HEK293 (cell line): ENCODE data around the gene USP5.

Experiments used
- CTCF ChIA-PET: fragments of 350-600 bp; formaldehyde crosslinking; extraction: SDS; loops from one replicate; lab custom pipeline; 2021; ENCODE audit warnings: antibody characterized with exemption; lab: Yijun Ruan, JAX
- POLR2A ChIA-PET: fragments of 300-600 bp; formaldehyde crosslinking; extraction: SDS; loops from one replicate; lab custom pipeline; 2020; ENCODE audit warnings: antibody characterized with exemption, inconsistent platforms; lab: Yijun Ruan, JAX
- H3K27ac ChIP-seq: fragments of 200-500 bp; sonication (Bioruptor generic); 2 replicates; pipeline ENCODE4 v1.5.1; 2014; ENCODE audit warnings: low read depth, low read length, control low read depth, inconsistent platforms; ENCODE audit errors: extremely low read depth
- H3K36me3 ChIP-seq, 2 experiments: fragments of 200-500 bp in 1 of 2; sonication (Bioruptor generic) in 1 of 2; 1 replicate in 1 of 2; 2 replicates in 1 of 2; pipeline ENCODE4 v1.5.1; 2014 to 2017; ENCODE audit warnings: inconsistent platforms in 2 of 2, low read length in 2 of 2; ENCODE audit not compliant: control insufficient read depth in 2 of 2, insufficient read depth in 1 of 2
- H3K4me1 ChIP-seq: fragments of 200-500 bp; sonication (Bioruptor generic); 2 replicates; pipeline ENCODE4 v1.5.1; 2014; ENCODE audit warnings: mild to moderate bottlenecking, low read length, inconsistent platforms; ENCODE audit not compliant: control insufficient read depth, insufficient read depth
- H3K4me3 ChIP-seq: 2 replicates; pipeline ENCODE4 v1.5.1; 2011; ENCODE audit warnings: low read depth, mild to moderate bottlenecking, control low read depth, low read length, moderate library complexity
- H3K9me3 ChIP-seq: fragments of 200-500 bp; sonication (Bioruptor generic); 2 replicates; pipeline ENCODE4 v1.5.1; 2014; ENCODE audit warnings: low read depth, low read length, inconsistent platforms; ENCODE audit not compliant: control insufficient read depth, insufficient read depth
- SP2 ChIP-seq: fragments of 450-650 bp; formaldehyde crosslinking; IDR thresholded peaks from 2 replicates; pipeline ENCODE4 v1.5.1; 2016; ENCODE audit warnings: missing biosample characterization, missing genetic modification characterization
- ZBTB20 ChIP-seq: fragments of 450-650 bp; formaldehyde crosslinking; IDR thresholded peaks from 2 replicates; pipeline ENCODE4 v1.5.1; 2016; ENCODE audit warnings: missing biosample characterization, missing genetic modification characterization
- ZFP41 ChIP-seq: fragments of 450-650 bp; formaldehyde crosslinking; IDR thresholded peaks from 2 replicates; pipeline ENCODE4 v1.5.1; 2016; ENCODE audit warnings: missing biosample characterization, missing genetic modification characterization, borderline replicate concordance
- ZNF121 ChIP-seq: fragments of 450-650 bp; formaldehyde crosslinking; IDR thresholded peaks from 2 replicates; pipeline ENCODE4 v1.5.1; 2016; ENCODE audit warnings: missing biosample characterization, missing genetic modification characterization
- ZNF146 ChIP-seq: fragments of 450-650 bp; formaldehyde crosslinking; IDR thresholded peaks from 2 replicates; pipeline ENCODE4 v1.5.1; 2016; ENCODE audit warnings: missing biosample characterization, missing genetic modification characterization
- ZNF350 ChIP-seq: fragments of 450-650 bp; formaldehyde crosslinking; IDR thresholded peaks from 2 replicates; pipeline ENCODE4 v1.5.0; 2017; ENCODE audit warnings: missing biosample characterization, mild to moderate bottlenecking, missing genetic modification characterization
- ZNF366 ChIP-seq: fragments of 450-650 bp; formaldehyde crosslinking; conservative IDR thresholded peaks from 2 replicates; pipeline ENCODE4 v1.5.1; 2016; ENCODE audit warnings: missing biosample characterization, missing genetic modification characterization
- ZNF423 ChIP-seq: fragments of 450-650 bp; formaldehyde crosslinking; IDR thresholded peaks from 2 replicates; pipeline ENCODE4 v1.5.1; 2016; ENCODE audit warnings: missing biosample characterization, missing genetic modification characterization
- ZNF544 ChIP-seq: fragments of 450-650 bp; formaldehyde crosslinking; IDR thresholded peaks from 2 replicates; pipeline ENCODE4 v1.5.0; 2017; ENCODE audit warnings: missing biosample characterization, missing genetic modification characterization
- ZNF549 ChIP-seq: fragments of 450-650 bp; IDR thresholded peaks from 2 replicates; pipeline ENCODE4 v1.5.1; 2018; ENCODE audit warnings: missing biosample characterization, missing genetic modification characterization, mild to moderate bottlenecking, inconsistent platforms, moderate library complexity
- ZNF555 ChIP-seq: fragments of 450-650 bp; formaldehyde crosslinking; conservative IDR thresholded peaks from 2 replicates; pipeline ENCODE4 v1.5.1; 2017; ENCODE audit warnings: missing biosample characterization, mild to moderate bottlenecking, missing genetic modification characterization, inconsistent platforms
- ZNF658 ChIP-seq: fragments of 450-650 bp; formaldehyde crosslinking; IDR thresholded peaks from 2 replicates; pipeline ENCODE4; 2016; ENCODE audit warnings: missing biosample characterization, missing genetic modification characterization
- ZSCAN16 ChIP-seq: fragments of 450-650 bp; formaldehyde crosslinking; IDR thresholded peaks from 2 replicates; pipeline ENCODE4 v1.5.1; 2016; ENCODE audit warnings: missing biosample characterization, missing genetic modification characterization
- TF ChIP-seq, protein P1 (sequence below): fragments of 450-650 bp; formaldehyde crosslinking; conservative IDR thresholded peaks from 2 replicates; pipeline ENCODE4 v1.5.1; 2016; ENCODE audit warnings: low read depth, missing biosample characterization, missing genetic modification characterization
- TF ChIP-seq, protein P2 (sequence below): fragments of 450-650 bp; formaldehyde crosslinking; IDR thresholded peaks from 2 replicates; pipeline ENCODE4 v1.5.1; 2016; ENCODE audit warnings: missing biosample characterization, missing genetic modification characterization
- TF ChIP-seq, protein P3 (sequence below): fragments of 450-650 bp; formaldehyde crosslinking; IDR thresholded peaks from 2 replicates; pipeline ENCODE4 v1.5.1; 2016; ENCODE audit warnings: missing biosample characterization, missing genetic modification characterization
- TF ChIP-seq, protein P4 (sequence below): fragments of 450-650 bp; formaldehyde crosslinking; IDR thresholded peaks from 2 replicates; pipeline ENCODE4 v1.5.1; 2016; ENCODE audit warnings: missing biosample characterization, missing genetic modification characterization
- TF ChIP-seq, protein P5 (sequence below): fragments of 450-650 bp; formaldehyde crosslinking; optimal IDR thresholded peaks from 2 replicates; pipeline ENCODE3; 2016; ENCODE audit warnings: missing biosample characterization, mild to moderate bottlenecking, missing genetic modification characterization
- TF ChIP-seq, protein P6 (sequence below): fragments of 450-650 bp; formaldehyde crosslinking; IDR thresholded peaks from 2 replicates; pipeline ENCODE4 v1.5.1; 2016; ENCODE audit warnings: missing biosample characterization, missing genetic modification characterization

USP5 gene

DNA sequence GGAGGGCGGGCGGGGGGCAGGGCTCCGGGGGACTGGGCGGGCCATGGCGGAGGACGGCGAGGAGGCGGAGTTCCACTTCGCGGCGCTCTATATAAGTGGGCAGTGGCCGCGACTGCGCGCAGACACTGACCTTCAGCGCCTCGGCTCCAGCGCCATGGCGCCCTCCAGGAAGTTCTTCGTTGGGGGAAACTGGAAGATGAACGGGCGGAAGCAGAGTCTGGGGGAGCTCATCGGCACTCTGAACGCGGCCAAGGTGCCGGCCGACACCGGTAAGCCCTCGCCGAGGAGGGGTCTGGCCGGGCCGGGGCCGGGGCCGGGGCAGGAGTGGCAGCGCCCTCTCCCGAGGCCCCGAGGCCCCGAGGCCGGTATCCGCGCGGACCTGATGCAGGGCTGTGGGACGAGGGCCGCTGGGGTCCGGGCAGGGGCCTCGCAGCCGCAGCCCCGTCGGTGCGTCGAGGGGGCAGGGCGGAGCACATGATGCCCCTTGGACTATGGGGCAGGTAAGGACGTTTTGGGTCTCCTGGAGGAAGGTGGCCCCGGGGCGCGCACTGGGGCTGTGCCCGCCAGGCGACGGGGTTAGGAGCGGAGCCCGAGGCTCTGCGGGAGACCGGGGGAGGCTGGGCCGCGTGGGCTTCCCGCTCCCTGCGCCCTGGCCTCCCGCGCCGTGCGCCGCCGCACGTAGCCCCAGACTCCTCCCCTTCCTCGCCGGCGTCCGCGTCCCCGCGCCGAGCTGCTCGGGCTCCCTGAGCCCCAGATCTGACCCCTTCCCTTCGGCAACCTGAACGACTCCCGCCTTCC, 15.7 kb downstream of the USP5 start, which contains the start of gene TPI1 (continued):
- TF ChIP-seq, protein P1, sequence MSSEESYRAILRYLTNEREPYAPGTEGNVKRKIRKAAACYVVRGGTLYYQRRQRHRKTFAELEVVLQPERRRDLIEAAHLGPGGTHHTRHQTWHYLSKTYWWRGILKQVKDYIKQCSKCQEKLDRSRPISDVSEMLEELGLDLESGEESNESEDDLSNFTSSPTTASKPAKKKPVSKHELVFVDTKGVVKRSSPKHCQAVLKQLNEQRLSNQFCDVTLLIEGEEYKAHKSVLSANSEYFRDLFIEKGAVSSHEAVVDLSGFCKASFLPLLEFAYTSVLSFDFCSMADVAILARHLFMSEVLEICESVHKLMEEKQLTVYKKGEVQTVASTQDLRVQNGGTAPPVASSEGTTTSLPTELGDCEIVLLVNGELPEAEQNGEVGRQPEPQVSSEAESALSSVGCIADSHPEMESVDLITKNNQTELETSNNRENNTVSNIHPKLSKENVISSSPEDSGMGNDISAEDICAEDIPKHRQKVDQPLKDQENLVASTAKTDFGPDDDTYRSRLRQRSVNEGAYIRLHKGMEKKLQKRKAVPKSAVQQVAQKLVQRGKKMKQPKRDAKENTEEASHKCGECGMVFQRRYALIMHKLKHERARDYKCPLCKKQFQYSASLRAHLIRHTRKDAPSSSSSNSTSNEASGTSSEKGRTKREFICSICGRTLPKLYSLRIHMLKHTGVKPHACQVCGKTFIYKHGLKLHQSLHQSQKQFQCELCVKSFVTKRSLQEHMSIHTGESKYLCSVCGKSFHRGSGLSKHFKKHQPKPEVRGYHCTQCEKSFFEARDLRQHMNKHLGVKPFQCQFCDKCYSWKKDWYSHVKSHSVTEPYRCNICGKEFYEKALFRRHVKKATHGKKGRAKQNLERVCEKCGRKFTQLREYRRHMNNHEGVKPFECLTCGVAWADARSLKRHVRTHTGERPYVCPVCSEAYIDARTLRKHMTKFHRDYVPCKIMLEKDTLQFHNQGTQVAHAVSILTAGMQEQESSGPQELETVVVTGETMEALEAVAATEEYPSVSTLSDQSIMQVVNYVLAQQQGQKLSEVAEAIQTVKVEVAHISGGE (tag by site-specific recombination): peak; percentile 66
- 0 out of 2 replicates have a peak, but pooled peaks have one; percentile 1 for TF ChIP-seq ZNF146 (tag by site-specific recombination)
- TF ChIP-seq, protein P2, sequence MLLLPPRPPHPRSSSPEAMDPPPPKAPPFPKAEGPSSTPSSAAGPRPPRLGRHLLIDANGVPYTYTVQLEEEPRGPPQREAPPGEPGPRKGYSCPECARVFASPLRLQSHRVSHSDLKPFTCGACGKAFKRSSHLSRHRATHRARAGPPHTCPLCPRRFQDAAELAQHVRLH (tag by site-specific recombination): no peak
- peak; percentile 56 for TF ChIP-seq SP2 (tag by site-specific recombination)
- TF ChIP-seq ZNF121 (tag by site-specific recombination): 0 out of 2 replicates have a peak, but pooled peaks have one; percentile 26
- TF ChIP-seq, protein P3, sequence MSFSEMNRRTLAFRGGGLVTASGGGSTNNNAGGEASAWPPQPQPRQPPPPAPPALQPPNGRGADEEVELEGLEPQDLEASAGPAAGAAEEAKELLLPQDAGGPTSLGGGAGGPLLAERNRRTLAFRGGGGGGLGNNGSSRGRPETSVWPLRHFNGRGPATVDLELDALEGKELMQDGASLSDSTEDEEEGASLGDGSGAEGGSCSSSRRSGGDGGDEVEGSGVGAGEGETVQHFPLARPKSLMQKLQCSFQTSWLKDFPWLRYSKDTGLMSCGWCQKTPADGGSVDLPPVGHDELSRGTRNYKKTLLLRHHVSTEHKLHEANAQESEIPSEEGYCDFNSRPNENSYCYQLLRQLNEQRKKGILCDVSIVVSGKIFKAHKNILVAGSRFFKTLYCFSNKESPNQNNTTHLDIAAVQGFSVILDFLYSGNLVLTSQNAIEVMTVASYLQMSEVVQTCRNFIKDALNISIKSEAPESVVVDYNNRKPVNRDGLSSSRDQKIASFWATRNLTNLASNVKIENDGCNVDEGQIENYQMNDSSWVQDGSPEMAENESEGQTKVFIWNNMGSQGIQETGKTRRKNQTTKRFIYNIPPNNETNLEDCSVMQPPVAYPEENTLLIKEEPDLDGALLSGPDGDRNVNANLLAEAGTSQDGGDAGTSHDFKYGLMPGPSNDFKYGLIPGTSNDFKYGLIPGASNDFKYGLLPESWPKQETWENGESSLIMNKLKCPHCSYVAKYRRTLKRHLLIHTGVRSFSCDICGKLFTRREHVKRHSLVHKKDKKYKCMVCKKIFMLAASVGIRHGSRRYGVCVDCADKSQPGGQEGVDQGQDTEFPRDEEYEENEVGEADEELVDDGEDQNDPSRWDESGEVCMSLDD (tag by site-specific recombination): no peak

DNA sequence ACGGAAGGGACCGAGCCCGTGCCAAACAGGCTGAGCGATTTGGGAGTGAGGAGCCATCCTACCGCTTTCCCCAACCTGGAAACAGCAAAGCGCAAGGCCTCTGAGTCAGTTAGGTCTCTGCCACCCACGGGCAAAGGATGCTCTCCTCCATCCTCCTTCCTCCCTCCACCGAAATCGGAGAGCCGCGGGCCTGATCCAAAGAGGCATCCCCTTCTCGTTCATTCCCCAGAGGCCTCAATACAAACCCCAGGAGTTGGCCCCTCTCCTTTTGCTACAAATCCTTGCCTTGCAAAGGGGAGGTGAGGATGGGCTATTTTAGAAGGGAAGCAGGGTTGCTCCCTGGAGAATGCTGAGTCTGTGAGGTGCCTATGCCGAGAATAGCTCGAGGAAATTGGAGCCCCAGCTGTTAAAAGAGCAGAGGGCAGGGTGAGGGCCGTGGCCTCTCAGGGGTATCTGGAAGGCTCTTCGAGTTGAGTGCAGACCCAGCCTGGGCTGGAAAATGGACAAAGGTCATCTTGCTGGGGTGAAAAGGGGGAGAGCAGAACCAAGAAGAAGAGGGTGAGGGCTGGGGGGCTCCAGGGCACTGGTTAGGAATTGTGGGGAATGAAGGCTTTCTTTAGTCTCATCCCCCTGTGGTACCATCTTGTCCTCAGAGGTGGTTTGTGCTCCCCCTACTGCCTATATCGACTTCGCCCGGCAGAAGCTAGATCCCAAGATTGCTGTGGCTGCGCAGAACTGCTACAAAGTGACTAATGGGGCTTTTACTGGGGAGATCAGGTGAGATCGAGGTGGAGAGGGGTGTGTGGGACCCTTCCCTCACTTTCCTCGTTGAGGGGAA, 16.5 kb downstream of the USP5 start:
- Histone ChIP-seq H3K27ac (peak overlapping the region; percentile 98), H3K36me3 (peaks cover 4 to 67% of the 10 kb centered on the region in 2 experiments; a peak in 2 of 3 replicates), H3K9me3 (no peaks in the 10 kb centered on the region), H3K4me1 (peaks cover 8% of the 10 kb centered on the region), H3K4me3 (peak overlapping the region; percentile 87)
- ChIA-PET POLR2A (interaction anchor here (0.6 to 7.6 kb wide), 19 partner anchors 9 to 255 kb away, joined by 3 to 183 read pairs (median 6); partner anchors contain the start of genes C12orf57, CDCA3, COPS7A and MLF2), CTCF (interaction anchor here (0.7 to 5.3 kb wide), 22 partner anchors 8 to 261 kb away, joined by 3 to 71 read pairs (median 5); partner anchors contain the start of genes C12orf57, C1RL, CDCA3 and MLF2)
- TF ChIP-seq ZSCAN16 (no peak), ZNF423 (no peak), ZNF366 (tag by site-specific recombination) (peak; percentile 18; the same call in 1 of the 2 replicates), ZFP41 (tag by site-specific recombination) (no peak), ZNF549 (tag by site-specific recombination) (no peak), ZNF555 (tag by site-specific recombination) (no peak), ZNF350 (tag by site-specific recombination) (no peak), ZNF658 (tag by site-specific recombination) (no peak), ZBTB20 (tag by site-specific recombination) (peak; percentile 47; the same call in 1 of the 2 replicates), ZNF544 (tag by site-specific recombination) (no peak)
- TF ChIP-seq, protein P4, sequence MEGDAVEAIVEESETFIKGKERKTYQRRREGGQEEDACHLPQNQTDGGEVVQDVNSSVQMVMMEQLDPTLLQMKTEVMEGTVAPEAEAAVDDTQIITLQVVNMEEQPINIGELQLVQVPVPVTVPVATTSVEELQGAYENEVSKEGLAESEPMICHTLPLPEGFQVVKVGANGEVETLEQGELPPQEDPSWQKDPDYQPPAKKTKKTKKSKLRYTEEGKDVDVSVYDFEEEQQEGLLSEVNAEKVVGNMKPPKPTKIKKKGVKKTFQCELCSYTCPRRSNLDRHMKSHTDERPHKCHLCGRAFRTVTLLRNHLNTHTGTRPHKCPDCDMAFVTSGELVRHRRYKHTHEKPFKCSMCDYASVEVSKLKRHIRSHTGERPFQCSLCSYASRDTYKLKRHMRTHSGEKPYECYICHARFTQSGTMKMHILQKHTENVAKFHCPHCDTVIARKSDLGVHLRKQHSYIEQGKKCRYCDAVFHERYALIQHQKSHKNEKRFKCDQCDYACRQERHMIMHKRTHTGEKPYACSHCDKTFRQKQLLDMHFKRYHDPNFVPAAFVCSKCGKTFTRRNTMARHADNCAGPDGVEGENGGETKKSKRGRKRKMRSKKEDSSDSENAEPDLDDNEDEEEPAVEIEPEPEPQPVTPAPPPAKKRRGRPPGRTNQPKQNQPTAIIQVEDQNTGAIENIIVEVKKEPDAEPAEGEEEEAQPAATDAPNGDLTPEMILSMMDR: peak; percentile 65
- TF ChIP-seq, protein P5, sequence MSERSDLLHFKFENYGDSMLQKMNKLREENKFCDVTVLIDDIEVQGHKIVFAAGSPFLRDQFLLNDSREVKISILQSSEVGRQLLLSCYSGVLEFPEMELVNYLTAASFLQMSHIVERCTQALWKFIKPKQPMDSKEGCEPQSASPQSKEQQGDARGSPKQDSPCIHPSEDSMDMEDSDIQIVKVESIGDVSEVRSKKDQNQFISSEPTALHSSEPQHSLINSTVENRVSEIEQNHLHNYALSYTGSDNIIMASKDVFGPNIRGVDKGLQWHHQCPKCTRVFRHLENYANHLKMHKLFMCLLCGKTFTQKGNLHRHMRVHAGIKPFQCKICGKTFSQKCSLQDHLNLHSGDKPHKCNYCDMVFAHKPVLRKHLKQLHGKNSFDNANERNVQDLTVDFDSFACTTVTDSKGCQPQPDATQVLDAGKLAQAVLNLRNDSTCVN (tag by site-specific recombination): peak; percentile 36
- TF ChIP-seq, protein P6, sequence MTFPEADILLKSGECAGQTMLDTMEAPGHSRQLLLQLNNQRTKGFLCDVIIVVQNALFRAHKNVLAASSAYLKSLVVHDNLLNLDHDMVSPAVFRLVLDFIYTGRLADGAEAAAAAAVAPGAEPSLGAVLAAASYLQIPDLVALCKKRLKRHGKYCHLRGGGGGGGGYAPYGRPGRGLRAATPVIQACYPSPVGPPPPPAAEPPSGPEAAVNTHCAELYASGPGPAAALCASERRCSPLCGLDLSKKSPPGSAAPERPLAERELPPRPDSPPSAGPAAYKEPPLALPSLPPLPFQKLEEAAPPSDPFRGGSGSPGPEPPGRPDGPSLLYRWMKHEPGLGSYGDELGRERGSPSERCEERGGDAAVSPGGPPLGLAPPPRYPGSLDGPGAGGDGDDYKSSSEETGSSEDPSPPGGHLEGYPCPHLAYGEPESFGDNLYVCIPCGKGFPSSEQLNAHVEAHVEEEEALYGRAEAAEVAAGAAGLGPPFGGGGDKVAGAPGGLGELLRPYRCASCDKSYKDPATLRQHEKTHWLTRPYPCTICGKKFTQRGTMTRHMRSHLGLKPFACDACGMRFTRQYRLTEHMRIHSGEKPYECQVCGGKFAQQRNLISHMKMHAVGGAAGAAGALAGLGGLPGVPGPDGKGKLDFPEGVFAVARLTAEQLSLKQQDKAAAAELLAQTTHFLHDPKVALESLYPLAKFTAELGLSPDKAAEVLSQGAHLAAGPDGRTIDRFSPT (tag by site-specific recombination): no peak
